Liver (tissue), 9 donors: ENCODE measurements around the gene TAAR2. TPM values are rescaled to one million over a fixed set of nuclear protein-coding genes. Genes with fewer than 3 reads are reported as not detected.

ENCODE experiments used
- DNase-seq: peaks from one replicate; pipeline ENCODE4 v3.0.0-alpha.2; 2017; ENCODE audit warnings: low spot score
- H3K27ac ChIP-seq, 2 donors: one replicate each; pipeline ENCODE4 v1.7.0; 2013; ENCODE audit warnings: inconsistent platforms in 2 of 2, low read length in 2 of 2, control low read depth in 1 of 2, low read depth in 1 of 2, mild to moderate bottlenecking in 1 of 2
- H3K27me3 ChIP-seq, 4 donors: one replicate each; pipeline versions ENCODE4 v1.6.1 to v1.7.0; 2013; ENCODE audit warnings: low read length in 3 of 4, inconsistent platforms in 1 of 4, mild to moderate bottlenecking in 1 of 4, moderate library complexity in 1 of 4; ENCODE audit not compliant: control insufficient read depth in 4 of 4, insufficient read depth in 4 of 4
- H3K36me3 ChIP-seq, 4 donors: one replicate each; pipeline versions ENCODE4 v1.6.1 to v1.7.0; 2013; ENCODE audit warnings: low read length in 3 of 4, mild to moderate bottlenecking in 3 of 4, low read depth in 1 of 4, moderate library complexity in 1 of 4; ENCODE audit not compliant: control insufficient read depth in 4 of 4, insufficient read depth in 3 of 4
- H3K4me1 ChIP-seq, 4 donors: one replicate each; pipeline versions ENCODE4 v1.6.1 to v1.7.0; 2013; ENCODE audit warnings: low read length in 3 of 4, mild to moderate bottlenecking in 3 of 4, moderate library complexity in 1 of 4; ENCODE audit not compliant: control insufficient read depth in 4 of 4, insufficient read depth in 4 of 4
- H3K4me3 ChIP-seq, 3 donors: one replicate each; pipeline versions ENCODE4 v1.6.1 to v1.7.0; 2013; ENCODE audit warnings: low read length in 3 of 3, control low read depth in 1 of 3, low read depth in 1 of 3, mild to moderate bottlenecking in 1 of 3
- H3K9ac ChIP-seq, 2 donors: one replicate each; pipeline ENCODE4 v1.7.0; 2013; ENCODE audit warnings: low read length in 2 of 2, mild to moderate bottlenecking in 2 of 2, moderate library complexity in 2 of 2, control low read depth in 1 of 2, low read depth in 1 of 2
- H3K9me3 ChIP-seq, 4 donors: one replicate each; pipeline versions ENCODE4 v1.6.1 to v1.7.0; 2013; ENCODE audit warnings: low read length in 3 of 4; ENCODE audit not compliant: control insufficient read depth in 4 of 4
- EGR1 ChIP-seq, 2 donors: IDR thresholded peaks; 2 replicates each; pipeline ENCODE4 v1.6.1; 2016 to 2018; ENCODE audit warnings: antibody characterized with exemption in 2 of 2, low read depth in 2 of 2
- FOXA1 ChIP-seq: IDR thresholded peaks from 2 replicates; pipeline ENCODE4 v1.6.1; 2016; ENCODE audit warnings: antibody characterized with exemption
- FOXA2 ChIP-seq: IDR thresholded peaks from 2 replicates; pipeline ENCODE4 v1.6.1; 2016; ENCODE audit warnings: antibody characterized with exemption
- HNF4A ChIP-seq, 2 donors: conservative IDR thresholded peaks; 2 replicates each; pipeline ENCODE4 v1.6.1; 2016; ENCODE audit warnings: antibody characterized with exemption in 2 of 2, mild to moderate bottlenecking in 2 of 2
- HNF4G ChIP-seq: IDR thresholded peaks from 2 replicates; pipeline ENCODE4 v1.6.1; 2016; ENCODE audit warnings: antibody characterized with exemption
- JUND ChIP-seq, 2 donors: IDR thresholded peaks; 2 replicates each; pipeline ENCODE4 v1.6.1; 2016; ENCODE audit warnings: antibody characterized with exemption in 2 of 2
- NR2F2 ChIP-seq: IDR thresholded peaks from 2 replicates; pipeline ENCODE4 v1.6.1; 2016; ENCODE audit warnings: antibody characterized with exemption
- RAD21 ChIP-seq, 2 donors: IDR thresholded peaks; 2 replicates each; pipeline ENCODE4 v1.6.1; 2016; ENCODE audit warnings: antibody characterized with exemption in 2 of 2, mild to moderate bottlenecking in 2 of 2
- RXRA ChIP-seq, 2 donors: IDR thresholded peaks; 2 replicates each; pipeline ENCODE4 v1.6.1; 2017 to 2018; ENCODE audit warnings: antibody characterized with exemption in 2 of 2, mild to moderate bottlenecking in 1 of 2
- SP1 ChIP-seq: IDR thresholded peaks from 2 replicates; pipeline ENCODE4 v1.6.1; 2018; ENCODE audit warnings: antibody characterized with exemption, mild to moderate bottlenecking
- YY1 ChIP-seq: IDR thresholded peaks from 2 replicates; pipeline ENCODE4 v1.6.1; 2016; ENCODE audit warnings: antibody characterized with exemption, mild to moderate bottlenecking
- ZBTB33 ChIP-seq: IDR thresholded peaks from 2 replicates; pipeline ENCODE4 v1.6.1; 2016; ENCODE audit warnings: antibody characterized with exemption
- WGBS: extraction: QIAGEN DNeasy Blood & Tissue Kit; methylation state at CpG from one replicate; pipeline ENCODE4 v1.1.7; 2013; 5-methylcytosine and 5-hydroxymethylcytosine counted together
- polyA plus RNA-seq, 2 donors: library from polyadenylated mRNA; stranded (reverse) in 1 of 2; unstranded in 1 of 2; fragments of 200-250 nt in 1 of 2; fragments of >200 nt in 1 of 2; fragmentation: Nextera tagmentation in 1 of 2; extraction: Ambion mirVana in 1 of 2; gene quantifications; one replicate each; pipeline versions ENCODE4 v1.2.1 to v1.2.3, GENCODE V29; 2013 to 2015
- total RNA-seq, 2 donors: library from RNA; depleted of rRNA; stranded (reverse); fragments of >200 nt; gene quantifications; one replicate each; pipeline ENCODE4 v1.2.3, GENCODE V29; 2014
- TF ChIP-seq, protein P1 (sequence below): IDR thresholded peaks from 2 replicates; pipeline ENCODE4 v1.6.1; 2016; ENCODE audit warnings: antibody characterized with exemption
- TF ChIP-seq, protein P2 (sequence below): IDR thresholded peaks from 2 replicates; pipeline ENCODE4 v1.6.1; 2016; ENCODE audit warnings: antibody characterized with exemption, mild to moderate bottlenecking
- TF ChIP-seq, protein P3 (sequence below): fragments of 150-350 bp; IDR thresholded peaks from 2 replicates; pipeline ENCODE4 v1.5.1; 2017; ENCODE audit warnings: improper control_type of control experiment, low read depth, low read length; ENCODE audit not compliant: missing input control
- donor health status: healthy.
- donor health status: healthy.
- donor health status: healthy.
- donor health status: healthy.
- donor health status: healthy.

TAAR2 gene
- total and polyA plus RNA-seq, 4 donors, result not detected

DNA sequence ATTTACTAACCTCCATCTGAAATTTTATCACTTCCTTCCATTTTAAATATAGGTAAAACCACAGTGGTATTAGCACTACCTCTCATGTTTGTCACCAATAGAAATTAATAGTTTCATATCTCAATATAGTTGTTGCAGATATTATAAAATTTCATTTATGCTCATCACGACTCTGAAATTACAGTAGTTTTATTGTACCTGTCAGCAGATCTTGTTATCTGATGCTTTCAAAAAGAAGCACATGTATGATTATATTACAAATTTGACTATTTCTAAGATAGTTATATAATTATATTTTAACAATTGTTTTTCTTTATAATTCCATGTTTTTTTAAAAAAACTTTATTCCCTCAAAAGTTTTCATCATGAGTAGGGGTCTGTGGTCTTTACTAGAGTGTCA lies 39.4 kb downstream of the TAAR2 start:
- WGBS, result 81% methylated on average over 1 of the region's 1 CpG
- H3K27ac ChIP-seq, result no peak overlapping the region

DNA sequence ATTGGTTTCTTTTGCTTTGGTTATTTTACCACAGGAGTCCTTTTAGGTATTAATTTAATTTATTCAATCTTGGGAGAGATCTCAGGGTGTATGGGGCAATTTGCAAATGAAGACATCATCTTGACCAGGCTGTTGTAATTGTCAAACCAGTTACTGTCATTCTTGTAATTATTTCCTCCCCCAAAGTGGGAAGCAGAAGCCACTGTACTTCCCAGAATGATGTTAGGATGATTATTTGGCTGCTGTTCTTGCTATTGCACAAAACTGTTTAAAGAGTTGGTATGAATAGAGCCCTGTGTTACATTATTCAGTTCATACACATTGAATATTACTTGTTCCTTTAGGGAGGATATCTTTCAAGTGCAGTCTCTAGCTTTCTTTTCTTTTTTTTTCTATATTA lies 52.3 kb downstream of the TAAR2 start:
- H3K9ac ChIP-seq, result no peak overlapping the region
- H3K4me1 ChIP-seq, result no peaks in the 10 kb centered on the region
- TF ChIP-seq, protein P1, sequence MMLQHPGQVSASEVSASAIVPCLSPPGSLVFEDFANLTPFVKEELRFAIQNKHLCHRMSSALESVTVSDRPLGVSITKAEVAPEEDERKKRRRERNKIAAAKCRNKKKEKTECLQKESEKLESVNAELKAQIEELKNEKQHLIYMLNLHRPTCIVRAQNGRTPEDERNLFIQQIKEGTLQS, result no peak
- TF ChIP-seq EGR1 (IDR thresholded peaks at IDR 0.05; ENCODE audit: low read depth in 2 of 2) (no peak), HNF4G (no peak), NR2F2 (no peak), FOXA1 (no peak), JUND (IDR thresholded peaks at IDR 0.05) (no peak), RXRA (IDR thresholded peaks at IDR 0.05) (no peak), FOXA2 (no peak), YY1 (no peak), SP1 (no peak), RAD21 (IDR thresholded peaks at IDR 0.05) (no peak), ZBTB33 (no peak), HNF4A (conservative IDR thresholded peaks at IDR 0.05) (no peak)
- TF ChIP-seq, protein P2, sequence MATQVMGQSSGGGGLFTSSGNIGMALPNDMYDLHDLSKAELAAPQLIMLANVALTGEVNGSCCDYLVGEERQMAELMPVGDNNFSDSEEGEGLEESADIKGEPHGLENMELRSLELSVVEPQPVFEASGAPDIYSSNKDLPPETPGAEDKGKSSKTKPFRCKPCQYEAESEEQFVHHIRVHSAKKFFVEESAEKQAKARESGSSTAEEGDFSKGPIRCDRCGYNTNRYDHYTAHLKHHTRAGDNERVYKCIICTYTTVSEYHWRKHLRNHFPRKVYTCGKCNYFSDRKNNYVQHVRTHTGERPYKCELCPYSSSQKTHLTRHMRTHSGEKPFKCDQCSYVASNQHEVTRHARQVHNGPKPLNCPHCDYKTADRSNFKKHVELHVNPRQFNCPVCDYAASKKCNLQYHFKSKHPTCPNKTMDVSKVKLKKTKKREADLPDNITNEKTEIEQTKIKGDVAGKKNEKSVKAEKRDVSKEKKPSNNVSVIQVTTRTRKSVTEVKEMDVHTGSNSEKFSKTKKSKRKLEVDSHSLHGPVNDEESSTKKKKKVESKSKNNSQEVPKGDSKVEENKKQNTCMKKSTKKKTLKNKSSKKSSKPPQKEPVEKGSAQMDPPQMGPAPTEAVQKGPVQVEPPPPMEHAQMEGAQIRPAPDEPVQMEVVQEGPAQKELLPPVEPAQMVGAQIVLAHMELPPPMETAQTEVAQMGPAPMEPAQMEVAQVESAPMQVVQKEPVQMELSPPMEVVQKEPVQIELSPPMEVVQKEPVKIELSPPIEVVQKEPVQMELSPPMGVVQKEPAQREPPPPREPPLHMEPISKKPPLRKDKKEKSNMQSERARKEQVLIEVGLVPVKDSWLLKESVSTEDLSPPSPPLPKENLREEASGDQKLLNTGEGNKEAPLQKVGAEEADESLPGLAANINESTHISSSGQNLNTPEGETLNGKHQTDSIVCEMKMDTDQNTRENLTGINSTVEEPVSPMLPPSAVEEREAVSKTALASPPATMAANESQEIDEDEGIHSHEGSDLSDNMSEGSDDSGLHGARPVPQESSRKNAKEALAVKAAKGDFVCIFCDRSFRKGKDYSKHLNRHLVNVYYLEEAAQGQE, result no peak
- TF ChIP-seq, protein P3, sequence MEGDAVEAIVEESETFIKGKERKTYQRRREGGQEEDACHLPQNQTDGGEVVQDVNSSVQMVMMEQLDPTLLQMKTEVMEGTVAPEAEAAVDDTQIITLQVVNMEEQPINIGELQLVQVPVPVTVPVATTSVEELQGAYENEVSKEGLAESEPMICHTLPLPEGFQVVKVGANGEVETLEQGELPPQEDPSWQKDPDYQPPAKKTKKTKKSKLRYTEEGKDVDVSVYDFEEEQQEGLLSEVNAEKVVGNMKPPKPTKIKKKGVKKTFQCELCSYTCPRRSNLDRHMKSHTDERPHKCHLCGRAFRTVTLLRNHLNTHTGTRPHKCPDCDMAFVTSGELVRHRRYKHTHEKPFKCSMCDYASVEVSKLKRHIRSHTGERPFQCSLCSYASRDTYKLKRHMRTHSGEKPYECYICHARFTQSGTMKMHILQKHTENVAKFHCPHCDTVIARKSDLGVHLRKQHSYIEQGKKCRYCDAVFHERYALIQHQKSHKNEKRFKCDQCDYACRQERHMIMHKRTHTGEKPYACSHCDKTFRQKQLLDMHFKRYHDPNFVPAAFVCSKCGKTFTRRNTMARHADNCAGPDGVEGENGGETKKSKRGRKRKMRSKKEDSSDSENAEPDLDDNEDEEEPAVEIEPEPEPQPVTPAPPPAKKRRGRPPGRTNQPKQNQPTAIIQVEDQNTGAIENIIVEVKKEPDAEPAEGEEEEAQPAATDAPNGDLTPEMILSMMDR, result no peak
- no peak overlapping the region for H3K4me3 ChIP-seq
- H3K36me3 ChIP-seq, result no peaks in the 10 kb centered on the region
- no peaks in the 10 kb centered on the region for H3K9me3 ChIP-seq
- peaks cover 0 to 5% (median 0%) of the 10 kb centered on the region in 4 donors for H3K27me3 ChIP-seq
- H3K27ac ChIP-seq, result no peak overlapping the region
- DNase-seq, result no peak

More for the DNA sequence above, 39.4 kb downstream of the TAAR2 start:
- H3K9me3 ChIP-seq, result no peaks in the 10 kb centered on the region
- H3K4me1 ChIP-seq, result no peaks in the 10 kb centered on the region
- no peaks in the 10 kb centered on the region for H3K36me3 ChIP-seq
- TF ChIP-seq, protein P2, result no peak
- no peak for TF ChIP-seq HNF4A (conservative IDR thresholded peaks at IDR 0.05)
- TF ChIP-seq, protein P3, result no peak
- no peak overlapping the region for H3K4me3 ChIP-seq
- DNase-seq, result no peak
- H3K9ac ChIP-seq, result no peak overlapping the region
- no peaks in the 10 kb centered on the region for H3K27me3 ChIP-seq
